ENCODE data around the gene OXSR1.

Gene OXSR1

DNA sequence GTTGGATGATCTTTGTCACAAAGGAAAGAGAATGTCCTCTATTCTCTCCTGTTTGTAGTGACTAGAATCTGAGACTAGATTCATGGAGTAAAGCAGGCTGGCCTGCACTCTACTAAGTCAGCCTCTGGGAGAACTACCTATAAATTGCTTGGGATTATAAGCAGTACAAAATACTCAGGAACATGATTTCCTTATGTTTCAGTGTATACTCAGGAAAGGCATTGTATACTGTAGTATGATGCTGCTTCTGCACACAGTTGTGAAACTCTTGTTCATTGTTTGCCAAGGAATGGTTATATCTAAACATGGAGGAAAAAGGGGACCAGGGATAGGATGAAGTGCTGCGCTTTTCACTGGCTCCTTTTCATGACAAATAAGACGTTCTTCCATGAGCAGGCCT, 49.2 kb downstream of the OXSR1 start:
- TF ChIP-seq, protein P1, sequence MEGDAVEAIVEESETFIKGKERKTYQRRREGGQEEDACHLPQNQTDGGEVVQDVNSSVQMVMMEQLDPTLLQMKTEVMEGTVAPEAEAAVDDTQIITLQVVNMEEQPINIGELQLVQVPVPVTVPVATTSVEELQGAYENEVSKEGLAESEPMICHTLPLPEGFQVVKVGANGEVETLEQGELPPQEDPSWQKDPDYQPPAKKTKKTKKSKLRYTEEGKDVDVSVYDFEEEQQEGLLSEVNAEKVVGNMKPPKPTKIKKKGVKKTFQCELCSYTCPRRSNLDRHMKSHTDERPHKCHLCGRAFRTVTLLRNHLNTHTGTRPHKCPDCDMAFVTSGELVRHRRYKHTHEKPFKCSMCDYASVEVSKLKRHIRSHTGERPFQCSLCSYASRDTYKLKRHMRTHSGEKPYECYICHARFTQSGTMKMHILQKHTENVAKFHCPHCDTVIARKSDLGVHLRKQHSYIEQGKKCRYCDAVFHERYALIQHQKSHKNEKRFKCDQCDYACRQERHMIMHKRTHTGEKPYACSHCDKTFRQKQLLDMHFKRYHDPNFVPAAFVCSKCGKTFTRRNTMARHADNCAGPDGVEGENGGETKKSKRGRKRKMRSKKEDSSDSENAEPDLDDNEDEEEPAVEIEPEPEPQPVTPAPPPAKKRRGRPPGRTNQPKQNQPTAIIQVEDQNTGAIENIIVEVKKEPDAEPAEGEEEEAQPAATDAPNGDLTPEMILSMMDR (IDR thresholded peaks at IDR 0.05; ENCODE audit: low read length, missing control alignments): no peak
- H3K4me3 ChIP-seq (replicated peaks; ENCODE audit: low read depth, low read length): no peak overlapping the region
- DNase-seq (ENCODE audit: low read depth): peak; percentile 11

DNA sequence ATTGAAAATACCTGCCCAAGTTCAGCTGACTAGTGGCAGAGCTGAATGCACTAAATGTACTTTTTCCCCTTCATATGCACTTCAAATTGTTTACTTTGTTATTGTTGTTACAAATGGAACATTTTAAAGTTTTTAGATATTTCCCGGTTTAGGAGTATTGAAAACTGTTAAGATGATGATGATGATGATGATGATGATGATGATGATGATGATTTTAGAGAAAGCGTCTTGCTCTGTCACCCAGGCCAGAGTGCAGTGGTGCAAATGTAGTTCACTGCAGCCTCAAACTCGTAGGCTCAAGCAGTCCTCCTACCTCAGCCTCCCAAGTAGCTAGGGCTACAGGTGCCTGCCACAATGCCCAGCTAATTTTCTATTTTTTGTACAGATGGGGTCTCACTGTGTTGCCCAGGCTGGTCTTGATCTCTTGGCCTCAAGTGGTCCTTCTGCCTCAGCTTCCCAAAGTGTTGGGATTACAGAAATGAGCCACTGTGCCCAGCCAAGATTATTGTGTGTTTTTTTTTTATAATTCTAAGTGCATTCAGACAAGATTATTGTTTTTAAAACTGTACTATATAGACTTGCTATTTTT, 54.4 kb downstream of the OXSR1 start:
- TF ChIP-seq, protein P1 (IDR thresholded peaks at IDR 0.05; ENCODE audit: low read length, missing control alignments): no peak
- no peak overlapping the region for H3K4me3 ChIP-seq (replicated peaks; ENCODE audit: low read depth, low read length)
- no peak for DNase-seq (ENCODE audit: low read depth)

DNA sequence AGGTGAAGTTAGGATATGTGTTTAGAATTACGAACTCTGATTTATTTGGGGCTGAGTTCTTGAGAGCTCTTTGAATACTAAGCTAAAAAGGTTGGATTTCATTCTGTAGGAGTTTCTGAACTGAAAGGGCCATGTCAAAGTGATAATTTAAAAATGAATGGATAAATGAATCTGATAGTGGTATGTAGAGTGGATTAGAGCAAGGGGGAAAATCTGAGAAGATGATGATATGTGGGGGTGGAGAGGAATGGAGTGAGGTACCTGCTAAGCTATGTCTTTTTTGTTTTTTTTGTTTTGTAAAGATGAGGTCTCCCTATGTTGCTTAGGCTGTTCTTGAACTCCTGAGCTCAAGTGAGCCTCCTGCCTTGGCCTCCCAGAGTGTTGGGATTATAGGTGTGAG, 55.7 kb downstream of the OXSR1 start:
- H3K4me3 ChIP-seq (replicated peaks; ENCODE audit: low read depth, low read length): no peak overlapping the region
- DNase-seq (ENCODE audit: low read depth): no peak
- TF ChIP-seq, protein P1 (IDR thresholded peaks at IDR 0.05; ENCODE audit: low read length, missing control alignments): no peak

DNA sequence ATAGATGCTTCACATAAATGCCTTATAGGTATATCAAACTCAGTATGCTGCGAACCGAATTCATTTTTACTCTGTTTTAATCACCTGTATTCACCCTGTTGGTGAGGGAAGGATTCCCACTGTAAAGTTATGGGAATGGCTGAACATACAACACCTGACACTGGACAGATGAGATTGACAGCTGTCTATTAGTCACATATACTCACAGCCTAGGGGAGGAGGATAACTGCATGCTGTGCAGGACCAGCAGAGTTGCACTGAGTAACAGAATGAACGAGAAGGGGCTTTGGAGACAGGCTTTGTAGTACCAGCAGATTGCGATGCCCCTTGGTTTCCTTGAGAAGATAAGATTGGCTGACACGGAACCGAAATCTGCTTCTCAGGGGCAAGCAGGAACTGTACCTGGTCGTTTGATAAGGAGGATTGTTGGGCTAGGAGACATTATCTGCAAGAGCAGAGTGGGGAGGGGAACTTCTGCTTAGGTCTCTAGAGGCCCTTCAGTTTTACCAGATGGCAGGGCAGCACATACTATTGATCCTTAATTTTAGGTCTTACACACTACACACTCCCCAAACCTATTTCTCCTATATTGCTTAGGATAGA, 56.8 kb downstream of the OXSR1 start:
- TF ChIP-seq, protein P1 (IDR thresholded peaks at IDR 0.05; ENCODE audit: low read length, missing control alignments): no peak
- DNase-seq (ENCODE audit: low read depth): no peak
- no peak overlapping the region for H3K4me3 ChIP-seq (replicated peaks; ENCODE audit: low read depth, low read length)

DNA sequence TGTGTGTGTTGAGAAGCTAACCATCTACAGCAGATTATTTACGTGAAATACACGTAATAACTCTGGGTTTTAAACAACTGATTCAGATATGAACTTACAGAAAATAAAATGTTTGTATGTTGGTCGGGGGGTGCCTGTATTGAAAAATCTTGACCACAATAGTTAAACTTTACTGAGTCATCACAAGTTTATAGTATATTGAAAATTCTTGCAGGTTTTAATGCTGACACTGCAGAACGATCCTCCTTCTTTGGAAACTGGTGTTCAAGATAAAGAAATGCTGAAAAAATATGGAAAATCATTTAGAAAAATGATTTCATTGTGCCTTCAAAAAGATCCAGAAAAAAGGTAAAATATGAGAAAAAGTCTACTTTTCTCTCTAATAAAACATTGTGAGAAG, 59.0 kb downstream of the OXSR1 start:
- no peak for DNase-seq (ENCODE audit: low read depth)

DNA sequence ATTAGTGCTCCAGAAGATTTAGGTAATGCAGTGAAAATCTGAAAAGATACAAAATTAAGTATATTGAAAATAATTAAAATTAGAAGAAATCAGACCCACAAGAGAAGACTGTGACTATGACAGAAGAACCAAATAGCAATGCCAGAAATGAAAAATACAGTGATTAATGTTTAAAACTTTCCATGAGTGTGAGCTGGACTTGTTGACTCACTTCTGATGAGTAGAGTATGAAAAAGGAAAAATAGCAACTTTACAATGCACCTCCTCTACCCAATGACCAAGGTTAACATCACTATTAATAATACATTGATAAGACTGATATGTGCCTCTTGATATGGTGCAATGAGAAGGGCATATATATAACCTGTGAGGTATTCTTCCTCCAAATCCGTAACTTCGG, 60.9 kb downstream of the OXSR1 start:
- TF ChIP-seq, protein P1 (IDR thresholded peaks at IDR 0.05; ENCODE audit: low read length, missing control alignments): no peak
- H3K4me3 ChIP-seq (replicated peaks; ENCODE audit: low read depth, low read length): no peak overlapping the region
- DNase-seq (ENCODE audit: low read depth): peak; percentile 27

More for the DNA sequence above, 59.0 kb downstream of the OXSR1 start:
- no peak overlapping the region for H3K4me3 ChIP-seq (replicated peaks; ENCODE audit: low read depth, low read length)
- TF ChIP-seq, protein P1 (IDR thresholded peaks at IDR 0.05; ENCODE audit: low read length, missing control alignments): no peak

DNA sequence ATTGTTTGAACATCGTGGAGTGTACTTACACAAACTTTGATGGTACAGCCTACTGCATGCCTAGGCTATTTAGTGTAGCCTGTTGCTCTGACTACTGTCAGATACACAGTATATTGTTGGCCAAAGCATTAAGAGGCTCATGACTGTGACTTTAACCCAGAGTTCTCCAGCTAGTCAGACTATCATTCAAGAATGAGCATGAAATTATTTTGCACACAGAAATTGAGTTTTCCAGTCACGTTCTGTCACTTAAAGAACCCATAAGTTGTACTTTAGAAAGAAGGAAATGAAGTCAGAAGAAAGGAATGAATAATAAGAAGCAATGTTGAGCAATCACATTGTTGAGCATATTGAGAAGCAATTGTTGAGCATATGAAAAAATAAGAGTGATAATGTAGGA, 62.7 kb downstream of the OXSR1 start:
- TF ChIP-seq, protein P1 (IDR thresholded peaks at IDR 0.05; ENCODE audit: low read length, missing control alignments): no peak
- peak; percentile 81 for DNase-seq (ENCODE audit: low read depth)
- no peak overlapping the region for H3K4me3 ChIP-seq (replicated peaks; ENCODE audit: low read depth, low read length)
